NCI-H2227 (cell line): ENCODE measurements around the gene MFSD2B.
"Not testable (repeated sequence)": the region's sequence is repeated elsewhere in the genome, so short reads cannot be mapped to it uniquely, and the experiment has no call there.

ENCODE experiments used
- DNase-seq: peaks from one replicate; lab custom pipeline; 2025; ENCODE audit not compliant: unreplicated experiment; lab: John Stamatoyannopoulos, UW

MFSD2B gene

DNA sequence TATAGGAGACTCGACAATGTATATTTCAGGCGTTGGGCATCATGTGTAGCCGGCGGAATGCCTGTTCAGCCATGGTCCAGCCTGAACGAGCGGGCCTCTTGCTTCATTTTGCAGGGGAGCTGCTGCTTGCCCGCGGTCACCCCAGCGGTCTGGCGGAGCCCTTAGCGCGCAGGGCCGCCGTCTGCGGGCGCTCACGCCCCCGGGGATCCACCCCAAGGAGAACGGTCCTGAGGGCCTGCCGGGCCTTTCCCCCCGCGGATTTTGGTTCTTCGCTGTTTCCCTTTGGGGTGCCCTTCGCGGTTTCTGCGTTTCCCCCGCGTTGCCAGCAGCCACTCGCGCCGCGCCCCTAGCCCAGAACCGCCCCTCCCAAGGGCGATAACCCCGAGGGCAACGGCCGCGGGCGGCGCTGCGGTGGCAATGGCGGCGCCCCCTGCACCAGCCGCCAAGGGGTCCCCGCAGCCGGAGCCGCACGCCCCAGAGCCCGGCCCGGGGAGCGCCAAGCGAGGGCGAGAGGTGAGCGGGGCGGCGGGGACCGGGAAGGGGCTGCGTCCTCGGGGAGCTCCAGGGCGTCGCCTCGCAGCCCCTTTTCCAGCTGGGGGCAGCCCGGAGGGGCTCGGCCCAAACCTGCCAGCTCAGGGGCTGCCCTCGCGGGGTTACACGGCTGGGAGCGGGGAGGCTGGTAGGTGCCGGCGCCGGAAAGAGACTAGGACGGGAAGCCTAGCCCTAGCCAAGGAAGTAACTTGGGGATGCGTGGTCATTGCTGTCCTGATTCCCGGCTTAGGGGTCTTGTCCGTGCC is at the start of gene MFSD2B:
Gene MFSD2B, plus strand, starts transcription at position 406 of the 797 bp plus-strand sequence. Its CDS starts 12 bp downstream, at position 418.
- DNase-seq, result no peak

DNA sequence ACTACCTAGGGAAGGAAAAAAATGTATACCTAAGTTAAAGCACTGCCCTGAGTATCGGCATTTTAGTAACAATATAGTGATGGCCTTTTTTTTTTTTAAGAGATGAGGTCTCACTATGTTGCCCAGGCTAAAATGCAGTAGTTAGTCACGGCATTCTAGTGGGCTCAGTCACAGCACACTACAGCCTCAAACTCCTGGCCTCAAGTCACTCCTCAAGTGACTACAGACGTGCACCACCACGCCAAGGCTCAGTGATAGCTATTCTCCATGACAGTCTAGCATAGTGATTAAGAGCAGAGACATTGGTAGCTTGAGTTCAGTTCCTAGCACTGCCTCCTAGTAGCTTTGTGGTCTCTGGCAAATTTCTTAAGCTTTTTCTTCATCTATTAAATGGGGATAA is 42.0 kb upstream of the MFSD2B start:
- DNase-seq, result no peak

DNA sequence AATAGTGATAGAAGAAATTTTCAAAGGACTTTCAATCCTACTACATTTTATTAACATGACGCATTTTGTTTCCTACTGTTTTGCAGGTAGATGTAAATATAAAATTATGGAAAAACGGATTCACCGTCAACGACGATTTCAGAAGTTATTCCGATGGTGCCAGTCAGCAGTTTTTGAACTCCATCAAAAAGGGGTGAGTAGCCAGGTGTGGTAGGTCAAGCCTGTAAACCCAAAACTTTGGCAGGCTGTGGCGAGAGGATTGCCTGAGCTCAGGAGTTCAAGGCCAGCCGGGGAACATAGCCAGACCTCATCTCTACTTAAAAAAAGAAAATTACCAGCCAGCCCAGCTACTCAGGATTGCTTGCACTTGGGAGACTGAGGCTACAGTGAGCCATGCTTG is 33.0 kb upstream of the MFSD2B start:
- no peak for DNase-seq

GRCh38 chr2:23988371-23988770 is 21.5 kb upstream of the MFSD2B start:
- DNase-seq, result no peak

- DNase-seq, result no peak
Measured at GRCh38 chr2:23992931-23993330, 17.0 kb upstream of the MFSD2B start.

- no peak for DNase-seq
Measured at GRCh38 chr2:23993736-23994269, 16.1 kb upstream of the MFSD2B start.

GRCh38 chr2:23994567-23994966 is 15.3 kb upstream of the MFSD2B start:
- no peak for DNase-seq

- no peak for DNase-seq
Measured at GRCh38 chr2:24007693-24008092, 2.2 kb upstream of the MFSD2B start.

- DNase-seq, result no peak
Measured at GRCh38 chr2:24008672-24009366, 1.1 kb upstream of the MFSD2B start.

DNA sequence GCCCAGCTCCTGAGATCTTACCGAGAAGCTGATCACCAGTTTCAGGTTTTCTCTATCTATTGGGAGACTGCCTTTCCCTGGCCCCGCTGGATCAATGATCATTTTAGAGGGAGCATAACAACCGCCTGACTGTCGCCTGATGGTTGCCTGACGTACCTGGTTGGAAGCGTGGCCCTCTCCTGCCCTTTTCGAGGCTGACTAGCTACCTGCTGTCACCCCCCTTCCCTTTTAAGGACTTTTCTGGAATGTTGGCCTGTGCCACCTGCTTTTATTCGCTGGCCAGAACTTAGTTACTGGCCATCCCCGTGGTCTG is 562 bp upstream of the MFSD2B start:
- DNase-seq, result no peak

GRCh38 chr2:24010477-24011249 is 778 bp downstream of the MFSD2B start:
- no peak for DNase-seq

DNA sequence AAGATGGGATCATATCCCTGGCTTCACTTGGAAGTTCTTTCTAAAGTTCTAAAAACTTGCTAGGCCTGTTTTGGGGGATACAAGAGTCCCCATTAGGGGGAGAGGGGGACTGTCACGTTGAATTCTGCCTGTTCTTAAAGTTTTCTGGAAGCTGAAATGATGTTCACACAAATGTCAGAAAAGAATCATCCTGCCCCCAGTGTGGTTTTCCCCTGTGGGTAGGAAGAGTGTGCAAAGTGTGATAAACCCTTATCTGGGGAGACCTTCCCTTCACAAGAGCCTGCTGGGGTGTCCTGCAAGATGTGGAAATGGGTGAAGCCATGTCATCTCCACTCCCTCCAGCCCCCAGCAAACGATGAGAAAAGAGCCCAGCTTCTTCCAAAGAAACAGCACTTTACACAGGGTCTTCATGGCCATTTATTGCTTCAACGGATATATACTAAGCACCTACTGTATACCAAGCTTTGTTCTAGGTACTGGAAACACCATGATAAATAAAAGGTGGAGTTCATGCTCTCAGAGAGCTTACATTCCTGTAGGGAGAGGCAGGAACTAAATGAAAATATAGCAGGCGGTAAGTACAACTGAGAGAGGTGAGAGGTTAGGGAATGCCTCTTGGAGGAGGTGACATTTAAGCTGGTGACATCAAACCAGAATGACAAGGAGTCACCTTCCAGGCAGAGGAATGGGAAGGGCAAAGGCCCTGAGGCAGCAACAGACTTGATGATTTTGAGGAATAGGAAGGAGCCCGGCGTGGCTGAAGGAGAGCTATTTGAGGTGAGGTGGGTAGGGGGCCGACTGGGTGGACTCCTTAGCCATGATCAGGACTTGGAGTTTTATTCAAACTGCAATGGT is 1.6 kb downstream of the MFSD2B start:
- no peak for DNase-seq

DNA sequence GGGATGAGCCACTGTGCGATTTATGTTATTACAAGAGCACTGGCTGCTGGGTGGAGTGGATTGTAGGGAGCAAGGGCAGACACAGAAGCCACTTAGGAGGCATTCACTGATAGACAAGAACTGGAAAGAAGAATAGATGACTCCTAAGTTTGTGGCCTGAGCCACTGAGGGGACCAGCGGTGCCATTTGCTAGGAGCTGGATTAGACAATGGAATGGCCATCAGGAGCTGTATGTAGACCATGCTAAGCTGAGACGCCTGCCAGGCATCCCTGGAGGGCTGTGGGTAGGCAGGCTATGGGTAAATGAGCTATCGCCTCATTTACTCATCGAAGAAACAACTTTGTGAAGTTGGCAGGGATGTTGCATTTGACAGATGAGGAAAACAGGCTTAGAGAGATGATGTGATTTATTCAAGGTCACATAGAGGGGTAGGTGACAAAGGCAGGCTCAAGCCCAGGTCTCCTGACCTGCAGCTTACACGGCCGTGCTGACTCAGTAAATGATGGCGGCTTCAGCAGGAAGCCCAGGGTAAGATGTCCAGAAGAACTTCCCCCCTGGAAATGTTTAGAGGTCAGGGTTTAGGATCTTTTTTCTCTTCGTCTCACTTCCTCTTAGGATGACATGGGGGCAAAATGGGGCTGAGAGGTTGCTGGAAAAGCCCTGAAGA is 2.8 kb downstream of the MFSD2B start:
- DNase-seq, result no peak

GRCh38 chr2:24014902-24015301 is 5.0 kb downstream of the MFSD2B start:
- not testable (repeated sequence) for DNase-seq

DNA sequence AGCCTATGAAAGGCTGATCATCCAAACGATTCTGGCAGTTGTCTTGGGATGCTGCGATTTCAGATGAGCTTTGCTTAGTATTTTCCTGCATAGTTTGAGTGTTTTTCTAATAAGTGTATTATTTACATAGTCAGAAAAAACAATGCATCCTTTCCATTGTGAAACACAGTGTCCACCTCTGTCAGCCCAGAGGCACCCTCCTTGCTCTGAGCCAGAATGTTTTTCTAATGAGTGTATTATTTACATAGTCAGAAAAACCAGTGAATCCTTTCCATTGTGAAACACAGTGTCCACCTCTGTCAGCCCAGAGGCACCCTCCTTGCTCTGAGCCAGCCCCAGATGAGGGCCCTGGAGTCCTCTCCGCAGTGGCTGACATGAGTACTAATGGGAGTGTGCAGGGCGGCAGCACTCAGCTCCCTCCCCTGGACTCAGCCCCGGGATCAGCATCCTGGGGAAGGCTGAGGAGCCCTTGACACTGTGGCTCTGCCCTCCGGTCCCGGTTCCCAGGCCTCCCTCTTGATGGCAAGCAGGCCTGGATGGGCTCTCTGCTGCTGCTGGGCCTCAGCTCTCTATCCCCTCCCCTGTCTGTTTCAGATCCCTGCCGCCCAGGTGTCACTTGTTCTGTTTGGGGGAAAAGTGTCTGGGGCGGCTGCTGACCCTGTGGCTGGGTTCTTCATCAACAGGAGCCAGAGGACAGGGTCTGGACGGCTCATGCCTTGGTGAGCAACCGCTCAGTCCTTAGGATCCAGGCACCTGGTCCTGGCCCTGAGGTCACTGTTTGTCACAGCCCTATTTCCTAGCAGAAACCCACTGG is 5.9 kb downstream of the MFSD2B start:
- DNase-seq, result no peak

- no peak for DNase-seq
Measured at GRCh38 chr2:24016376-24016761, 6.5 kb downstream of the MFSD2B start.

DNA sequence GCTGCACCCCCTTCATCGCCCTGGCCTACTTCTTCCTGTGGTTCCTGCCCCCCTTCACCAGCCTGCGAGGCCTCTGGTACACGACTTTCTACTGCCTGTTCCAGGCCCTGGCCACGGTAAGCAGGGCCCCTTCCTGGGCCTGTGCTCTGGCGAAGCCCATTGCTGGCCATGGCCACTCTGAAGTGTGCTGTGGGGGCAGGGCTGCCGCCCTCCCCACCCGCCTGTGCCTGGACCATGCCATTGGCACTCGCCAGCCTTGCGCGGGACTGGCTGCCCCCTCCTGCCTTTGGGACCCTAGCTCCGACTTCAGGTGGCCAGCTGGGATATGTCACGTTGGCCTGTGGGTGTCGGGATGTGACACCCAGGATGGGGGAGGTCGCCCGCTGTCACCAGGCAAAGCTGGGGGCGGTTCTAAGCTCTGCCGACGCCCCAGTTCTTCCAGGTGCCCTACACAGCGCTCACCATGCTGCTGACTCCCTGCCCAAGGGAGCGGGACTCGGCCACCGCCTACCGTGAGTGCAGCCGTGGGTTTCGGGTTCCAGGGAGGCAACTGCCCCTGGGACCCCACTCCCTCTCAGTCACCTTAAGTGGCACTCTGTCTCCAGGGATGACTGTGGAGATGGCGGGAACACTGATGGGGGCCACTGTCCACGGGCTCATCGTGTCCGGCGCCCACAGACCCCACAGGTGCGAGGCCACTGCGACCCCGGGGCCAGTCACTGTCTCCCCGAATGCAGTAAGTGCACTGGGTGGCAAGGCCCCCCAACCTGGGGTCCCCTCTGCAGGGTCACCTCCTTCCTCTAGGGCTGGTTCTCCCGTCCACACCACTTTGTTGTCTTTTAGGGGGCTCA is 7.2 kb downstream of the MFSD2B start:
- no peak for DNase-seq

DNA sequence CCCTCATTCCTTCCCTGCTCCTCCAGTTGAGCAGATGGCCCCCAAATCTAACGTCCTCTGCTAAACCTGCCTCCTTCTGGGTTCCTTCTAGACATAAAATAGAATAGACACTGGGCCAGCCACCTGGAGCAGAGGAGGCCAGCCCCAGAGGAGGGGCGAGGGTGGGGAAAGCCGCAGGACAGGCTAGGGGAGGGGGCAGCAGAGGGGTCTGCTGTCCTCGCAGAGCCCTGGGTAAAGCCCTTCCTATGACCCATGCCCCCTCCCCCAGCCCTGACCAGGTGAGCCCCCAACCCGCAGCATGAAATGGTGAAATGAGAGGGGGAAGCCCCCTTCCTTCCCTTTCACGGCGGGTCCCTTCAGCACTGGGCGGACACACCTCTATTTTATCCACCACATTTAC is 7.8 kb downstream of the MFSD2B start:
- DNase-seq, result no peak
